ENCODE data around the gene KCNA10. TPM values are rescaled to one million over a fixed set of nuclear protein-coding genes. Genes with fewer than 3 reads are reported as not detected.

KCNA10 gene
- total RNA-seq, 3 donors from 2014 or later (not counting 1 experiment from before 2014, with no cell fraction given), result not detected

DNA sequence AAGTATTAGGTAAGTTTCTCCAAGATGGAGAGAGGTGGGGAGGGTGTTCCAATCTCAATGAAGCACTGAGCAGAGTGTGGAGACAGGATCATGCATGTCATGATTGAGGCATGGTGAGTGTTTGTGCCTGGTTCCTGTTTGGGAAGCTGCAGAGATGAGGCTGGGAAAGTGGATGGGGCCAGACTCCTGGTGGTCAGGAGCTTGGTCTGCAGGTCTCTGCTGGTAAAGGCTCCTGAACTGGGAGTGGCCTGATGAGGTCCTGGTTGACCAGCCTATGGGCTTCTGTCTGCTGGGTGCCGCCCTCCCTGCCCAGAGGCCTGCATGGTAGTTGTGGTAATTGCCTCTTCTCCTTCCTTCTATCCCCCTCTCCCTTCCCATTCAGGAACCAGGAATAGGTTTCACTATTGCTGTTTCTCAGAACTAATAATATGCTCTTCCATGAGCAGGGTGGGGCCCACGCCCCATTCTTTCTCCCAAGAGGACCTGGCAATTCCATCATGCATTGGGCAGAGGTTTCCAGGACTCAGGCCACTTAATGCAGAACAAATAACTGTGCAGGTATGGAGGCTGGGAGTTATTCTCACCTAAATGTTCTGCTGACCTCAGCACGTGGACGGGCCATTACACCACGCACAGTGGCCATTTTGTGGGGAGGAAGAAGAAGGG is 43.5 kb downstream of the KCNA10 start:
- no peaks in the 10 kb centered on the region for H3K27me3 ChIP-seq (ENCODE audit: control insufficient read depth, insufficient read depth, low read length)
- H3K4me3 ChIP-seq (ENCODE audit: low read length), result no peak overlapping the region
- DNase-seq (no peak), ATAC-seq (no peak)
- TF ChIP-seq, protein P1, sequence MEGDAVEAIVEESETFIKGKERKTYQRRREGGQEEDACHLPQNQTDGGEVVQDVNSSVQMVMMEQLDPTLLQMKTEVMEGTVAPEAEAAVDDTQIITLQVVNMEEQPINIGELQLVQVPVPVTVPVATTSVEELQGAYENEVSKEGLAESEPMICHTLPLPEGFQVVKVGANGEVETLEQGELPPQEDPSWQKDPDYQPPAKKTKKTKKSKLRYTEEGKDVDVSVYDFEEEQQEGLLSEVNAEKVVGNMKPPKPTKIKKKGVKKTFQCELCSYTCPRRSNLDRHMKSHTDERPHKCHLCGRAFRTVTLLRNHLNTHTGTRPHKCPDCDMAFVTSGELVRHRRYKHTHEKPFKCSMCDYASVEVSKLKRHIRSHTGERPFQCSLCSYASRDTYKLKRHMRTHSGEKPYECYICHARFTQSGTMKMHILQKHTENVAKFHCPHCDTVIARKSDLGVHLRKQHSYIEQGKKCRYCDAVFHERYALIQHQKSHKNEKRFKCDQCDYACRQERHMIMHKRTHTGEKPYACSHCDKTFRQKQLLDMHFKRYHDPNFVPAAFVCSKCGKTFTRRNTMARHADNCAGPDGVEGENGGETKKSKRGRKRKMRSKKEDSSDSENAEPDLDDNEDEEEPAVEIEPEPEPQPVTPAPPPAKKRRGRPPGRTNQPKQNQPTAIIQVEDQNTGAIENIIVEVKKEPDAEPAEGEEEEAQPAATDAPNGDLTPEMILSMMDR (IDR thresholded peaks at IDR 0.05), result no peak
- H3K9me3 ChIP-seq (ENCODE audit: control insufficient read depth, insufficient read depth, low read length), result no peaks in the 10 kb centered on the region
- intact Hi-C loops (cut with micrococcal nuclease), result no loop called here
- H3K27ac ChIP-seq (ENCODE audit: low read length), result no peak overlapping the region
- Mint-ChIP-seq H3K9me3 (no peaks in the 10 kb centered on the region), H3K4me3 (no peak overlapping the region), H3K27me3 (ENCODE audit: low read depth in 2 of 2) (peaks cover 9 to 11% of the 10 kb centered on the region in 2 donors), H3K27ac (no peak overlapping the region), H3K4me1 (no peaks in the 10 kb centered on the region), H3K36me3 (no peaks in the 10 kb centered on the region)
- 92% methylated on average over 4 of the region's 5 CpGs for WGBS (ENCODE audit: insufficient coverage)
- no peaks in the 10 kb centered on the region for H3K4me1 ChIP-seq (ENCODE audit: control insufficient read depth, insufficient read depth, low read length)
- H3K36me3 ChIP-seq (ENCODE audit: control insufficient read depth, insufficient read depth, low read length), result no peaks in the 10 kb centered on the region

DNA sequence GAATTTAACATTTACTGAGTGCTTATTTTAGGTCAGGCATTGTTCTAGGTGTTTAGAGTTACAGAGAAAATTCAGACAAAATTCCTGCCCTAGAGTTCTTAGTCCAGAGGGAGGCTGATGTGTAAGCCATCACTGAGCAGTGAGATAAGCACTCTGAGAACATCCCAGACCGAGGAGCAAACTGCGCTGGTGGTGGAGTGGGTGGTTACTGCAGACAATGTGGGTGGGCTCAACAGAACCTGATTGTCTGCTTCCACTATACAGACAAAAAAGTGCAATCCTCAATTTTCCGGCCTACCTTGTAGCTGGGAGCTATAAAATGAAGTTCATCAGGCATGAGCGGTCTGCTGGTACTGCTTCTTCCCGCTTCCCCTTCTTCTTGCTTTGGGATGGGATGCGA is 44.5 kb downstream of the KCNA10 start:
- TF ChIP-seq, protein P1 (IDR thresholded peaks at IDR 0.05), result no peak
- Histone ChIP-seq H3K27ac (ENCODE audit: low read length) (no peak overlapping the region), H3K36me3 (ENCODE audit: control insufficient read depth, insufficient read depth, low read length) (no peaks in the 10 kb centered on the region), H3K27me3 (ENCODE audit: control insufficient read depth, insufficient read depth, low read length) (no peaks in the 10 kb centered on the region), H3K4me3 (ENCODE audit: low read length) (no peak overlapping the region), H3K4me1 (ENCODE audit: control insufficient read depth, insufficient read depth, low read length) (no peaks in the 10 kb centered on the region), H3K9me3 (ENCODE audit: control insufficient read depth, insufficient read depth, low read length) (no peaks in the 10 kb centered on the region)
- no peak overlapping the region for H3K27ac Mint-ChIP-seq
- DNase-seq (no peak), ATAC-seq (no peak)
- H3K9me3 Mint-ChIP-seq, result no peaks in the 10 kb centered on the region
- 88% methylated on average over 5 of the region's 6 CpGs for WGBS (ENCODE audit: insufficient coverage)
- no peaks in the 10 kb centered on the region for H3K36me3 Mint-ChIP-seq
- intact Hi-C loops (cut with micrococcal nuclease), result no loop called here
- H3K4me1 Mint-ChIP-seq, result no peaks in the 10 kb centered on the region
- peaks cover 9 to 11% of the 10 kb centered on the region in 2 donors for H3K27me3 Mint-ChIP-seq (ENCODE audit: low read depth in 2 of 2)
- H3K4me3 Mint-ChIP-seq, result no peak overlapping the region

DNA sequence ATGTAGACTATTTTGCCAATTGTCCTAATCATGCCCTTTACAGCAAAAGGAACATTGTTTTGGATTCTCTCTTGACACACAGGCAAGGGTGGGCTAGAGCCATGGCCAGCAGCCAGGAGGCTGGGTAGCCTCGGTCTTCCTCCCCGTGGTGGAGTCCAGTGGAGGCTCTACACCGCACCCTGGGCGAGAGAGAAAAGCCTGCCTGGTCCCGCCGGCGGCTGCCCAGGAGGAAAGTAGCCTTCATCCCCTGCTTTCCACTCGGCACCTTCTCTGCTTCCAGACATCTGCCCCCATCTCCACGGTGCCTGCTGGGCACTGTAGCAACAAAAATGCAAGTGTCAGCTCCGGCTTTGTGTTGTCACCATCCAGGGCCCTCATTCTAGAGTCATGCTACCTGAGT is 46.4 kb downstream of the KCNA10 start:
- Mint-ChIP-seq H3K36me3 (no peaks in the 10 kb centered on the region), H3K27ac (no peak overlapping the region), H3K27me3 (ENCODE audit: low read depth in 2 of 2) (peaks cover 9 to 11% of the 10 kb centered on the region in 2 donors), H3K9me3 (no peaks in the 10 kb centered on the region), H3K4me3 (no peak overlapping the region), H3K4me1 (no peaks in the 10 kb centered on the region)
- H3K27me3 ChIP-seq (ENCODE audit: control insufficient read depth, insufficient read depth, low read length), result no peaks in the 10 kb centered on the region
- no peaks in the 10 kb centered on the region for H3K9me3 ChIP-seq (ENCODE audit: control insufficient read depth, insufficient read depth, low read length)
- intact Hi-C loops (cut with micrococcal nuclease), result no loop called here
- no peak overlapping the region for H3K4me3 ChIP-seq (ENCODE audit: low read length)
- ATAC-seq (no peak), DNase-seq (no peak)
- no peak overlapping the region for H3K27ac ChIP-seq (ENCODE audit: low read length)
- no peaks in the 10 kb centered on the region for H3K36me3 ChIP-seq (ENCODE audit: control insufficient read depth, insufficient read depth, low read length)
- no peaks in the 10 kb centered on the region for H3K4me1 ChIP-seq (ENCODE audit: control insufficient read depth, insufficient read depth, low read length)
- TF ChIP-seq, protein P1 (IDR thresholded peaks at IDR 0.05), result no peak
- 87% methylated on average over 10 of the region's 10 CpGs for WGBS (ENCODE audit: insufficient coverage)

DNA sequence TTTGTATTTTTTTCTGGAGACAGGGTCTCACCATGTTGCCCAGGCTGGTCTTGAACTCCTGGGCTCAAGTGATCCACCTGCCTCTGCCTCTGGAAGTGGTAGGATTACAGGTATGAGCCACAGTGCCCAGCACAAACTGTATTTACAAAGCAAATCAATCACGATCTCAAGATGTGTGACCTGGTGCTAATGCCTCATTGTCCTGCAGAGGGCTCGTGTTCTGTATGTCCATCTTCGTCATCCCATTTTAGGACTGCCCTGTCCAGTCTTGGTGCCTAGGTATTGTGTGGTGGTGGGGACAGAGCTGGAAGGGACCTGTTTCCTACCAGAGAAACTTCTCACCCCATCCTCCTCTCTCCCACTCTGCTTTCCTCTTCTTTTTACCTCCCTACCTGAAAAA is 47.8 kb downstream of the KCNA10 start:
- H3K4me1 Mint-ChIP-seq, result no peaks in the 10 kb centered on the region
- Histone ChIP-seq H3K4me3 (ENCODE audit: low read length) (no peak overlapping the region), H3K9me3 (ENCODE audit: control insufficient read depth, insufficient read depth, low read length) (no peaks in the 10 kb centered on the region), H3K4me1 (ENCODE audit: control insufficient read depth, insufficient read depth, low read length) (no peaks in the 10 kb centered on the region), H3K27me3 (ENCODE audit: control insufficient read depth, insufficient read depth, low read length) (no peaks in the 10 kb centered on the region), H3K27ac (ENCODE audit: low read length) (no peak overlapping the region), H3K36me3 (ENCODE audit: control insufficient read depth, insufficient read depth, low read length) (no peaks in the 10 kb centered on the region)
- ATAC-seq (no peak), DNase-seq (no peak)
- no peaks in the 10 kb centered on the region for H3K36me3 Mint-ChIP-seq
- H3K27ac Mint-ChIP-seq, result no peak overlapping the region
- intact Hi-C loops (cut with micrococcal nuclease), result no loop called here
- H3K27me3 Mint-ChIP-seq (ENCODE audit: low read depth in 2 of 2), result peaks cover 6 to 11% of the 10 kb centered on the region in 2 donors
- WGBS (ENCODE audit: insufficient coverage), result 73% methylated on average over 3 of the region's 3 CpGs
- no peaks in the 10 kb centered on the region for H3K9me3 Mint-ChIP-seq
- TF ChIP-seq, protein P1 (IDR thresholded peaks at IDR 0.05), result no peak
- H3K4me3 Mint-ChIP-seq, result no peak overlapping the region
